T-cell (primary cell): ENCODE data around the gene SRSF4. TPM values are rescaled to one million over a fixed set of nuclear protein-coding genes. Genes with fewer than 3 reads are reported as not detected.

Experiments
- ATAC-seq, 4 experiments: fragments of 200-7000 bp in 3 of 4; fragments of 150-1000 bp in 1 of 4; cut with Tn5 transposase; replicated peaks in 1 of 4; 1 replicate in 3 of 4; 2 replicates in 1 of 4; pipeline ENCODE4 v1.10.0; 2021; ENCODE audit warnings: moderate library complexity in 3 of 4, mild to moderate bottlenecking in 2 of 4, moderate number of reproducible peaks in 1 of 4
- CTCF ChIA-PET, 2 donors: fragments of 300-600 bp; sonication (Branson Sonifier 250); formaldehyde crosslinking; loops; one replicate each; lab custom pipeline; 2022; ENCODE audit warnings: antibody characterized with exemption in 2 of 2; lab: Charles Lee
- POLR2A ChIA-PET, 2 donors: fragments of 300-600 bp; sonication (Branson Sonifier 250); formaldehyde crosslinking; loops; one replicate each; lab custom pipeline; 2022; ENCODE audit warnings: antibody characterized with exemption in 2 of 2; lab: Charles Lee
- DNase-seq, 35 experiments: peaks; one replicate each; pipeline versions ENCODE4 v3.0.0 to v3.0.0-alpha.2; 2013 to 2023
- H3K27ac ChIP-seq: one replicate; pipeline ENCODE4 v1.5.1; 2013; ENCODE audit warnings: low read length
- H3K27me3 ChIP-seq, 2 experiments: replicated peaks in 1 of 2; 1 replicate in 1 of 2; 2 replicates in 1 of 2; pipeline versions ENCODE4 v1.6.1 to v1.7.0; 2013; ENCODE audit warnings: low read length in 1 of 2, mixed read lengths in 1 of 2; ENCODE audit not compliant: control insufficient read depth in 2 of 2, insufficient read depth in 2 of 2; ENCODE audit errors: extremely low read depth in 1 of 2
- H3K36me3 ChIP-seq, 2 donors: 1 replicate in 1 of 2; 2 replicates in 1 of 2; pipeline versions ENCODE4 v1.6.1 to v1.7.0; 2013; ENCODE audit warnings: low read length in 1 of 2; ENCODE audit not compliant: control insufficient read depth in 2 of 2, insufficient read depth in 1 of 2; ENCODE audit errors: extremely low read depth in 1 of 2
- H3K4me1 ChIP-seq, 2 experiments: 1 replicate in 1 of 2; 2 replicates in 1 of 2; pipeline versions ENCODE4 v1.6.1 to v1.7.0; 2013; ENCODE audit warnings: low read length in 2 of 2, mixed read lengths in 1 of 2; ENCODE audit not compliant: insufficient read depth in 2 of 2, control insufficient read depth in 1 of 2; ENCODE audit errors: extremely low read depth in 1 of 2
- H3K4me3 ChIP-seq, 2 donors: 1 replicate in 1 of 2; 2 replicates in 1 of 2; pipeline versions ENCODE4 v1.5.1 to v1.7.0; 2013; ENCODE audit warnings: mild to moderate bottlenecking in 2 of 2, low read length in 1 of 2, moderate library complexity in 1 of 2; ENCODE audit not compliant: control insufficient read depth in 1 of 2; ENCODE audit errors: extremely low read depth in 1 of 2
- H3K9me3 ChIP-seq: 2 replicates; pipeline ENCODE4 v1.7.0; 2013
- H3K27ac Mint-ChIP-seq, 2 donors: one replicate each; pipeline ENCODE4 v1.8.0; 2020 to 2021; ENCODE audit warnings: mild to moderate bottlenecking in 2 of 2, mixed read lengths in 2 of 2
- H3K27me3 Mint-ChIP-seq, 2 donors: one replicate each; pipeline ENCODE4 v1.8.0; 2021 to 2022; ENCODE audit warnings: mixed read lengths in 2 of 2
- H3K36me3 Mint-ChIP-seq: one replicate; pipeline ENCODE4 v1.8.0; 2021; ENCODE audit warnings: mixed read lengths
- H3K4me1 Mint-ChIP-seq, 3 donors: one replicate each; pipeline ENCODE4 v1.8.0; 2020 to 2022; ENCODE audit warnings: mixed read lengths in 3 of 3, mild to moderate bottlenecking in 1 of 3
- H3K4me3 Mint-ChIP-seq, 3 donors: one replicate each; pipeline ENCODE4 v1.8.0; 2020 to 2022; ENCODE audit warnings: mild to moderate bottlenecking in 3 of 3, mixed read lengths in 3 of 3, moderate library complexity in 3 of 3
- H3K9me3 Mint-ChIP-seq, 3 donors: one replicate each; pipeline ENCODE4 v1.8.0; 2020 to 2022; ENCODE audit warnings: mixed read lengths in 3 of 3
- WGBS: methylation state at CpG from one replicate; pipeline ENCODE4 v1.1.5; 2013; ENCODE audit warnings: missing lambda C conversion rate; ENCODE audit not compliant: insufficient coverage; 5-methylcytosine and 5-hydroxymethylcytosine counted together
- total RNA-seq, 35 experiments: library from RNA in 6 of 35; stranded (reverse) in 6 of 35; fragments of 120-200 nt in 1 of 35; gene quantifications; one replicate each; pipeline versions ENCODE4 v1.2.1 to v1.2.4 and lab custom pipeline; 2013 to 2026

SRSF4 gene
- total RNA-seq, 5 donors from 2014 or later (not counting 1 experiment from before 2014, with no cell fraction given): 76.0 to 90.4 (median 78.9) TPM

- Histone ChIP-seq H3K4me3 (no peak overlapping the region), H3K9me3 (no peaks in the 10 kb centered on the region), H3K4me1 (no peaks in the 10 kb centered on the region), H3K36me3 (peaks cover 24 to 27% of the 10 kb centered on the region in 2 donors), H3K27me3 (no peaks in the 10 kb centered on the region), H3K27ac (no peak overlapping the region)
- ChIA-PET POLR2A (interaction anchor here in 1 of 2 donors (0.6 kb wide), 1 partner anchor 117 kb away, joined by 7 read pairs; no protein-coding TSS in a partner anchor), CTCF (interaction anchor here in 1 of 2 donors (0.7 to 1.4 kb wide), 6 partner anchors 10 to 413 kb away, joined by 3 to 8 read pairs (median 4); partner anchors contain the start of gene SRSF4)
- H3K27ac Mint-ChIP-seq: no peak overlapping the region
- H3K9me3 Mint-ChIP-seq: no peaks in the 10 kb centered on the region
- 89% methylated on average over 2 of the region's 2 CpGs for WGBS
- peak; percentile 78 to 92 (median 86) for ATAC-seq
- no peak overlapping the region for H3K4me3 Mint-ChIP-seq
- H3K27me3 Mint-ChIP-seq: no peaks in the 10 kb centered on the region
- peaks cover 0 to under 1% (median 0%) of the 10 kb centered on the region in 3 donors for H3K4me1 Mint-ChIP-seq
- peak in 24 of 35 experiments; percentile 4 to 59 (median 19) for DNase-seq
- peaks cover 34% of the 10 kb centered on the region for H3K36me3 Mint-ChIP-seq
These were observed 15.9 kb upstream of the SRSF4 start for GRCh38 chr1:29197590-29197924.

GRCh38 chr1:29196863-29197589, 15.3 kb upstream of the SRSF4 start:
- Mint-ChIP-seq H3K9me3 (no peaks in the 10 kb centered on the region), H3K36me3 (peaks cover 34% of the 10 kb centered on the region), H3K4me1 (no peaks in the 10 kb centered on the region), H3K27ac (no peak overlapping the region), H3K27me3 (no peaks in the 10 kb centered on the region), H3K4me3 (no peak overlapping the region)
- POLR2A ChIA-PET: interaction anchor here in 1 of 2 donors (0.5 to 0.6 kb wide), 2 partner anchors 11 to 117 kb away, joined by 5 to 7 read pairs; no protein-coding TSS in a partner anchor
- H3K27me3 ChIP-seq: no peaks in the 10 kb centered on the region
- H3K4me1 ChIP-seq: no peaks in the 10 kb centered on the region
- DNase-seq (no peak), ATAC-seq (peak in 1 of 4 experiments; percentile 16)
- H3K36me3 ChIP-seq: peaks cover 24 to 27% of the 10 kb centered on the region in 2 donors
- H3K4me3 ChIP-seq: no peak overlapping the region
- CTCF ChIA-PET: interaction anchor here in 1 of 2 donors (0.7 to 1.4 kb wide), 6 partner anchors 11 to 412 kb away, joined by 3 to 8 read pairs (median 4); partner anchors contain the start of gene SRSF4
- no peak overlapping the region for H3K27ac ChIP-seq
- 100% methylated on average over 3 of the region's 7 CpGs for WGBS
- no peaks in the 10 kb centered on the region for H3K9me3 ChIP-seq

GRCh38 chr1:29195881-29196291, 14.2 kb upstream of the SRSF4 start:
- 45% methylated on average over 4 of the region's 8 CpGs for WGBS
- Histone ChIP-seq H3K4me1 (no peaks in the 10 kb centered on the region), H3K36me3 (peaks cover 20 to 21% of the 10 kb centered on the region in 2 donors), H3K9me3 (no peaks in the 10 kb centered on the region), H3K4me3 (no peak overlapping the region), H3K27me3 (no peaks in the 10 kb centered on the region), H3K27ac (no peak overlapping the region)
- no peak overlapping the region for H3K27ac Mint-ChIP-seq
- H3K27me3 Mint-ChIP-seq: no peaks in the 10 kb centered on the region
- no peaks in the 10 kb centered on the region for H3K4me1 Mint-ChIP-seq
- DNase-seq: no peak
- no peak overlapping the region for H3K4me3 Mint-ChIP-seq
- ATAC-seq: no peak
- ChIA-PET POLR2A (no interaction called here), CTCF (interaction anchor here in 1 of 2 donors (1.2 kb wide), 1 partner anchor 14 kb away, joined by 3 read pairs; the partner anchor contains the start of gene SRSF4)
- no peaks in the 10 kb centered on the region for H3K9me3 Mint-ChIP-seq
- peaks cover 28% of the 10 kb centered on the region for H3K36me3 Mint-ChIP-seq

- Histone ChIP-seq H3K27ac (no peak overlapping the region), H3K27me3 (no peaks in the 10 kb centered on the region), H3K9me3 (no peaks in the 10 kb centered on the region), H3K4me1 (no peaks in the 10 kb centered on the region), H3K36me3 (peaks cover 8 to 11% of the 10 kb centered on the region in 2 donors), H3K4me3 (no peak overlapping the region)
- no peak overlapping the region for H3K4me3 Mint-ChIP-seq
- DNase-seq (no peak), ATAC-seq (no peak)
- no peaks in the 10 kb centered on the region for H3K4me1 Mint-ChIP-seq
- H3K27me3 Mint-ChIP-seq: no peaks in the 10 kb centered on the region
- H3K9me3 Mint-ChIP-seq: no peaks in the 10 kb centered on the region
- peaks cover 22% of the 10 kb centered on the region for H3K36me3 Mint-ChIP-seq
- POLR2A ChIA-PET: interaction anchor here in 1 of 2 donors (0.5 to 0.6 kb wide), 2 partner anchors 291 to 523 kb away, joined by 3 to 5 read pairs; no protein-coding TSS in a partner anchor
- 93% methylated on average over 7 of the region's 8 CpGs for WGBS
- CTCF ChIA-PET: no interaction called here
- H3K27ac Mint-ChIP-seq: no peak overlapping the region
These were observed 12.3 kb upstream of the SRSF4 start for GRCh38 chr1:29193879-29194455.

GRCh38 chr1:29190718-29191117, 9.0 kb upstream of the SRSF4 start:
- CTCF ChIA-PET: no interaction called here
- POLR2A ChIA-PET: interaction anchor here in 1 of 2 donors (0.7 kb wide), 1 partner anchor 149 kb away, joined by 10 read pairs; no protein-coding TSS in a partner anchor
- no peaks in the 10 kb centered on the region for H3K9me3 ChIP-seq
- peaks cover 6 to 8% of the 10 kb centered on the region in 2 donors for H3K36me3 ChIP-seq
- H3K27me3 ChIP-seq: no peaks in the 10 kb centered on the region
- peaks cover 20% of the 10 kb centered on the region for H3K36me3 Mint-ChIP-seq
- no peak for ATAC-seq
- H3K4me3 Mint-ChIP-seq: no peak overlapping the region
- H3K9me3 Mint-ChIP-seq: no peaks in the 10 kb centered on the region
- no peaks in the 10 kb centered on the region for H3K4me1 ChIP-seq
- no peak overlapping the region for H3K4me3 ChIP-seq
- H3K27ac Mint-ChIP-seq: no peak overlapping the region
- DNase-seq: no peak
- 78% methylated on average over 1 of the region's 6 CpGs for WGBS
- no peak overlapping the region for H3K27ac ChIP-seq
- no peaks in the 10 kb centered on the region for H3K27me3 Mint-ChIP-seq
- H3K4me1 Mint-ChIP-seq: no peaks in the 10 kb centered on the region

- H3K27ac ChIP-seq: no peak overlapping the region
- Mint-ChIP-seq H3K36me3 (no peaks in the 10 kb centered on the region), H3K27ac (peak overlapping the region in 1 of 2 donors; percentile 52), H3K4me1 (peaks cover 7 to 15% (median 9%) of the 10 kb centered on the region in 3 donors), H3K4me3 (no peak overlapping the region), H3K9me3 (no peaks in the 10 kb centered on the region), H3K27me3 (no peaks in the 10 kb centered on the region)
- no peak for DNase-seq
- CTCF ChIA-PET: no interaction called here
- H3K4me1 ChIP-seq: peaks cover 0 to 8% of the 10 kb centered on the region in 2 experiments
- POLR2A ChIA-PET: no interaction called here
- WGBS: 88% methylated on average over 1 of the region's 1 CpG
- no peak for ATAC-seq
- no peaks in the 10 kb centered on the region for H3K9me3 ChIP-seq
- no peaks in the 10 kb centered on the region for H3K36me3 ChIP-seq
- no peak overlapping the region for H3K4me3 ChIP-seq
- H3K27me3 ChIP-seq: no peaks in the 10 kb centered on the region
These were observed 5.0 kb upstream of the SRSF4 start for GRCh38 chr1:29186707-29187106.
